Posterior cingulate gyrus (tissue), 11 donors: ENCODE data around the gene SSH2.

Experiments used
- DNase-seq, 10 donors: peaks; one replicate each; pipeline versions ENCODE4 v3.0.0 to v3.0.0-alpha.2; 2020 to 2021; ENCODE audit warnings: mixed read lengths in 3 of 10
- intact Hi-C: fragments of 100-400 bp; cut with DNase I; formaldehyde crosslinking; loops from one replicate; pipeline ENCODE4 v1.15.1; 2023

Gene SSH2

DNA sequence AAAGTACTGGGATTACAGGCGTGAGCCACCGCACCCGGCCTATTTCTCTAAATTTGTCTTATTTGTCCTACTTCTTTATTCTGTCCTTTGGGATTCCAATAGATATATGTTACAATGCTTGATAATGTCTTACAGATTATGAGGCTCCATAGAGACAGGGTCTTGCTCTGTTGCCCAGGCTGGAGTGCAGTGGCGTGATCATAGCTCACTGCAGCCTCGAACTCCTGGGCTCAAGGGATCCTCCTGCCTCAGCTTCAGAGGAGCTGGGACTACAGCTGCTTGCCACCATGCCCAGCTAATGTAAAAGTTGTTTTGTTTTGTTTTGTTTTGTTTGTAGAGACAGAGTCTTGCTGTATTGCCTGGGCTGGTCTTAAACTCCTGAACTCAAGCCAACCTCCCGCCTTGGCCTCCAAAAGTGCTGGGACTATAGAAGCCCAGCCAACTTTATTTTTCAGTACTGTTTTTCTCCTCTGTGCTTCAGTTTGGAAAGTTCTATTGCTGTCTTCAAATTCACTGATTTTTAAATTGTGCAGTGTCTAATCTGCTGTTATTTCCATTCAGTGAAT lies 326.8 kb downstream of the SSH2 start:
- peak in 2 of 10 donors; percentile 33 to 37 for DNase-seq
- intact Hi-C loops, result no loop called here

DNA sequence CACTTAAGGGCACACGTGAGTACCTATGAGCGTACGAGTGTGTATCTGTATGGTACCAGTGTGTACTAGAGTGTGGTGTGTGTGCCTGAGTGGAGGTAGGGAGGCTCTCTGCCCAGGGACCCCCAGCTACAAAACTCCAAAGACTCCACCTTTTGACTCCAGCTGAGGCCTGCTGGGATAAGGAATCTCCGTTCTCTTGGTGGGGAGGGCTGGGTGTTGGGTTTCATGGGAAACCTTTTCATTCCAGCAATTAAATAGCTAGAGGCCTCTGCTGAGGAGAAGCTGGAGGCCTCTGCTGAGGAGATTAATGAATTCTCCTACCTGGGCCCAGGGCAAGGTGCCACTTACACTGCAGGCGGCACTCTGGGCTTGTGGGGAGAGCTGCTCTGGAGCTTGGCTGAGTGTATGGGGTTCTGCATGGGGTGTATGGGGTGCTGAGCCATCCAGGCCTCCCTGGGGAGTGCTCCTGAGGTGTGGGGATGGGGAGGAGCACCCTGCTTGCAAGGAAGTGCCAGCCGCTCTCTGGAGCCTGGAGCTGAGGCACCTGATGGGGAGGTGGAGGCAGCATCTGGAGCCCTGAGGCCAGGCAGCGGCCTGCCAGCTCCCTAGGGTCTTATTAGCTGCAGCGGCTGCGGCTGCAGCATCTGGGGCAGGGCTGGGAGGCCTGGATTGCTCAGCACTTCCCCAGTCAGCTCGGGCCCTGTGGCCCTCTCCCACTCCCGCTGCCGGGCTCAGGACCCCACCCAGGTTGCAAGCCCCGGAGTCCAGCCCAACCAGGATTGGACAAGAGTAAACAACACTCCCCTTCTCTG lies 332.5 kb downstream of the SSH2 start:
- intact Hi-C loops, result no loop called here

DNA sequence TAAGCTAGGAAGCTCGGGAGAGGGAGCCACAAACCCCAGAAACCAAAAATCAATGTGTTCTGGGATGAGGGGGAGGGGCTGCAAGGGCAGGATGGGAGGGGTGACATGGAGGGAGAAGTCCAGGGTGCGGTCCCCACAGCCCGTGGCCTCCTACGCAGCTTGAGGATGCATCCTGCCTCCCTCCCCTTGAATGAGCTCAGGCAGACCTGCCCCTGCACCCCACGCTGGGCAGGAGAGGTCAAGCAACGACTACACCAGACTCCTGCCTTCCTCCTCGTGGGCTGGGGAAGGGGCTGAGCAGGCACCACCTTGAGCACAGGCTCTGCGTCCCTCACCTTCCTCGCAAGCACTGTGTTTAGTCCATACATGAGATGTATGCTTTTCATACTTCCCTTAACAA lies 333.2 kb downstream of the SSH2 start:
- DNase-seq, result peak in 2 of 10 donors; percentile 72
- intact Hi-C loops, result no loop called here

More for the DNA sequence above, 332.5 kb downstream of the SSH2 start:
- DNase-seq, result peak in 2 of 10 donors; percentile 59 to 72

DNA sequence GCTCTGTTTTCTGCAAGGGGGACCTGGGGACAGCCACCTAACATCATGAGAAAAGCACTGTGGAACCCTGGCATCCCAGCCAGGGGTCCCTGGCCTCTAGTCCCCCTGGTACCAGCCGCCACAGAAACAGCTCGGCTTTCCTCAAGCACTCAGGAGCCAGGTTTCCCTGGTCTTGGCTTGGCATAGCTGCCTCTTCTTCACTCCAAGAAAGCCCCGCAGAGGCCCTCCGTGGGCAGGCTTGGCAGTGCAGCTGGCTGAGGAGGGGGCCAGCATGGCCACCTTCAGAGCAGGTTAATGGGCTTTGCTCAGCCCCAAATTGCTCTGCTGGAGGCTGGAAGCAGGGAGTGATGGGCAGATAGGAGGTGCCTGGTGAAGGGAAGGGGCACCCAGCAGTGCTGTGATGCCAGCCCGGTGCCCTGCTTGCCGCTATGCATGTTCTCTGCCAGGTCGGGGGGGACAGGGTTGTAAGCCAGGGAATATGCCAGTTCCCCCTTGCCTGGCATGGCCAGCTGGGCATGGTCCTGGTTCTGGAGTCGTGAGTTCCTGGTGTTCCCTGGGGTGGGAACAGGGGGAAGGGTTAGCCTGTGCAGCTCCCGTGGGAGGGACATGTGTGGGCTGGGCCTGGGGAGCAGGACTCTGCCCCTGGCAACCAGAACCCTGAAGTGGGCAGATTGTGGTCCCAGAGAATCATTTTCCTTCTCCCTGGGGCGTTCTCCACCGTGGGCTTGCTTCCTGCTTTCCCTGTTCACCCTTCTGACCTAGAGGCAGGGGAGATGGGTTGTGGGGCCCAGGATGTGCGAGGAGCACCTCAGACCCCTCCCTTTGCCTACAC lies 333.9 kb downstream of the SSH2 start:
- intact Hi-C loops, result no loop called here
- DNase-seq, result peak in 3 of 10 donors; percentile 64 to 81 (median 81)

DNA sequence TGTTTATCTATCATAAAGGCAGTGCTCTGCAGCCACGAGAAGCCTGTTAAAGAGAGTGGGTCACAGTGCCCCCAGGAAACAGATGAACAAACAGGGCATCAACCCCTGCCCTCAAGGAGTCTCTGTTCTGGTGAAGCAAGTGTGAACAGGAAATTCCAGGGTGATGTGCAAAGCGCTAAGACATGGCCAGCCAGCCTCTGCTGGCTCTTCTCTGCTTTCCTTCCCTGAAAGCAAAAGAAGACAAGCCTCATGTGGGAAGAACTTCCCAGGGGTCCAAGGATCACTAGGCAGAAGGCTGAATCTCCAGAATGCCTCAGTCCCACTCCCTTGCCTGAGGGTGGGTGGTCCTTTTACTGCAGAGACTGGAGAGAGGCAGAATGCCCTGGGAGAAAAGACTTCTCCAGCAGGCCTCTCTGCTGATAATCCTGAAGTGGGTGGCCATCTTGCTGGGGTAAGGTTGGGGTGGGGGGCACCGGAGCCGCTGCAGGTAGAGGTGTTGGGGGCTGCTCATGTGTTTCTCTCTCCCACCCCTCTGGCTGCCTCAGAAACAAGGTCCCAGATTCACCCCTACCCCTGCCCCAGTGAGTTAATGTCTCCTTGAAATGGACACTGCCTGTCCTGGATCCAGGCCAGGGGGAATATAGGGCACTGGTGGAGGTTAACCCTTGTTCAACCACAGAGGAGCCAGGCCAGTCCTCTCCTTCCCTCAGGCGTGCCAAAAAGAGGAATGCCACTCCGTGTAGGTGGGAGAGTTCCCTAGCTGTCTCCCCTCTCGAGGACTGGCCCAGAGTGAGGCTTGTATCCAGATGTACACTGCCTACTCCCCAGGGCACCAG lies 334.7 kb downstream of the SSH2 start:
- intact Hi-C loops, result no loop called here
- peak in 3 of 10 donors; percentile 34 to 75 (median 54) for DNase-seq

DNA sequence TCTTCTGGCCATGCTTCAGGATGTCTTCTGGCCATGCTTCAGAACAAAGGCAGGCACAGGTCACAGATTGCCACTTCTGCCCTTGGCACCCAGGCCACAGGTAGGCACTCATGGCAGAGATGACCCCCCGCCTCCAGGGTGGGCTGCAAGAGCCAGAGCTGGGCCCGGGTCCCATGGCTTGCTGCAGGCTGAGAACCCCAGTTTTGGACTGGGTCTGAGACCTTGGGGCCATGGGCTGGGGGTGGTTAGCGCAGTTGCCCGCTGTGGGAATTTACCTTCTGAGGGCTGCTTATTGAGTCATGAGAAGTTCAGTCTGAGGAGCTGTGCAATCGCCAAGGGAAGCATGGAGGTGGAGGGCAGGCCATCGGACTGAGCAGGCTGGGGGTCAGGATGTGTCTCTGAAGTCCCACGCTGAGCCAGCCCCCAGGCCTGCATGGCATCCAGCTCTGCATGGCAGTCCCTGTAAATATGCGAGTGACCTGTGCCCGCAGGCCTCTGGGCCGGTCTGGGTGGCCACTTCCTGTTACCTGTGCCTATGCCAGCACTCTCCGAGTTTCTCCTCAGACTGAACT lies 335.4 kb downstream of the SSH2 start:
- intact Hi-C loops, result no loop called here
- DNase-seq, result peak in 2 of 10 donors; percentile 51 to 64

DNA sequence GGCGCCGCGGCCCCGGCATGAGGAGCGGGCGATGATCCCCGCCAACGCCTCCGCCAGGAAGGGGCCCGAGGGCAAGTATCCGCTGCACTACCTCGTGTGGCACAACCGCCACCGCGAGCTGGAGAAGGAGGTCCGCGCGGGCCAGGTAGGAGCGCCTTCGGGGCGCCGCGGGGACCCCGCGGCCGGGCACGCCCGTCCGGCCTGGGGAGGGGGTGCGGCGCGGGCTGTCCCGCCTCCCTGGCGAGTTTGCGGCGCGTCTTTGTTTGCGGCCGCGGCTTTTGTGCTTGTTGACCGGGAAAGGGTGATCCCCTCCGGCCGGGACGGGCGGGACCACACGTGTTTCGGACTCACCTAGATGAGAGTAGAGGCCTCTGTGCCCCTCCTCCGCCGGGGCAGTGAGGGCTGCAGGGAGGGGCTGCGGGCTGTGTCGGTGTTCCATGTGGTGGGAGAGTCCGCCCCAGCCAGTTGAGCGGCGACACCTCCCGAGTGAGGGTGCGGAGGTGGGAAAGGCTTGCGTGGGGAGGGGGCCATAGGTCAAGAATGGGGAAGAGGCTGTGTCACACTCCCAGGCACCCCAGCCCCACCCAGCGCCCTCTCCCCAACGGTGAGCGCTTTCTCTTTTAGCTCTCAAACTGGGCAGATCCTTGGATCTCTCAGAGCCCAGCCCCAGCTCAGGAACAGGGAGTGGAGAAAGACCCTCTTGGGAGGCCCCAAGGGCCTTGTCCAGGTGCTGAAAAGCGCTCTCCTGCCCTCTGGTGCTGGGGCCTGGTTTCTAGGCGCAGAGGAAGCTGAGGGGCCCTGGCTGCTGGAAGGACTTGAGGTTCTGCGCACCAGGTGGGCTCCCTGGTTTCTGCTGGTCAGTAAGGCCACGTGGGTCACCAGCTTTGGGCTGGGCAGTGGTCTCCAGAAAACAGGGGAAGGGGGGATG lies 336.2 kb downstream of the SSH2 start:
- intact Hi-C loops, result loop anchor here (1.0 kb wide), 1 partner anchor 19 kb away; no protein-coding TSS in a partner anchor
- DNase-seq, result peak in 3 of 10 donors; percentile 66 to 87 (median 85)

DNA sequence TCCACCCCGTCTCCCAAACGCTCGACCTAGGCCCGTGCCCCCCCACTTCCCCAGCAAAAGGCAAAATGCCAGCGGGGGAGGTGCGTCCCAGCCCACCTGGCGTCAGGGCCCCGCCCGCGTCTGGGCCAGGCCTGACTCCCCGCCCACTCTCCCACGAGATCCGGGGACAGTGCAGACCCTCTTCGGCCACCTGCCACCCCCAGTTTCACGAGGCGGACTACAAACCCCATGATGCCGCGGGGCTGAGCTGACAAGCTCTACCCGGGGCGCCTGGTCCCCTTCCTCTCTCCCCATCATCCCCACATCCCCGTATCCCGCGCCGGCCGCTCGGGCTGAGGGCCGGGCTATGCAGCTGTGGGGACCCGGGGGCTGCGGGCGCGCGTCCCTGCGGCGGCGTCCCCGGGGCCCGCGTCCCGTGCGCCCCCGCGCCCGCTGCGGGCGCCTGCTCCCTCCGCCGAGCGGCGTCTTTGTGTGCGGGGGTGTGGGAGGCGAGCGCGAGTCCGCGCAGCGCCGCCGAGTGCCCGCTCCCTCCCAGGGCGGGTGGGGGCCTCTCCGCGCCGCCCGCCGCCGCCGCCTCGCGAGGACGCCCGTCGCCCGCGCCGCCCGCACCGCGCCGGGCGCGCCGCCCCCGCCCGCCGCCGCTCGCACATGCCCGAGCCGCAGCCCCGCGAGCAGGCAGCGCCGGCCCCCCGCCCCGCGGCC lies 337.0 kb downstream of the SSH2 start, which contains the start of gene ANKRD13B:
TSS of gene ANKRD13B (plus strand) at position 283 of the 702 bp plus-strand sequence. CDS start 490 bp downstream, outside the sequence.
- peak; percentile 66 to 96 (median 77) for DNase-seq
- intact Hi-C loops, result loop anchor here (1.0 kb wide), 1 partner anchor 20 kb away; no protein-coding TSS in a partner anchor

DNA sequence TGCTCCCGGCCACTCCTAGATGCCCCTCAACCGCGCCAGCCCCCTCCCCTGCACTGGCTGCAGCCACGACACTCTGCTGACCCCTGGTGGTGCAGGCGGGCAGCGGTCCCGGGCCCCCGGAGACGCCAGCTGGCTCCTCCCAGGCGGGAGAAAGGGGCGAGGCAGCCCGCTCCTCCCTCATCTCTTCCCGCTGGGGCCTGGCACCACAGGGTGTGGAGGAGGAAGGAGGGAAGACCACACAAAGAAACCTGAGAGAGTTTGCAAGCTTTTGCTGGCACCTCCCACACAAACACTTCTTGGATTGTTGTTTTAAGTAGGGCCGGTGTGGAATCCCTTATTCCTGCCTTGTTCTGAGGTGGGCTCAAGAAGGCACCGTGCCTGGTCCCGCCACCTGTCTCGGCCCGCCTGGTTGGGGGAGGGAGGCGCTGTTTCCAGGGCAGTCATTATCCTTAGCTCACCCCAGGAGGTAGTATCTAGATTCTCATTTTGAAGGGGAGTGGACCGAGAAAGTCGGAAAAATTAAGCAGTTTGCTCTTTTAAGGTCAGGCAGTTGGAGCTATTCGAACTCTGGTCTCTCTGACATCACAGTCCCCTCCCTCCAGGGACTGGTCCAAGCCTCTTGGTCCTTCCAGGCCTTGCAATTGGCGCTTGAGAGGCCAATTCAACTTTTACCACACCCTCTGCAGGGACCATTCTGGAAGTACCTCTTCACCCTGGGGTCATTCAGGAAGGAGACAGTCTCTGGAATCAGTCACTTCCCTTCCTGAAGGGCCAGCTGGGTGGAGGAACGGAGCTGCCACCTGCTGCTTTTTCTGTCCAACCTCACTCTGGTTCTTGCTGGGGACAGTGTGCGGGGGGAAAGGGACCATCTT lies 338.1 kb downstream of the SSH2 start:
- intact Hi-C loops, result loop anchor here (1.0 kb wide), 1 partner anchor 12 kb away; no protein-coding TSS in a partner anchor

DNA sequence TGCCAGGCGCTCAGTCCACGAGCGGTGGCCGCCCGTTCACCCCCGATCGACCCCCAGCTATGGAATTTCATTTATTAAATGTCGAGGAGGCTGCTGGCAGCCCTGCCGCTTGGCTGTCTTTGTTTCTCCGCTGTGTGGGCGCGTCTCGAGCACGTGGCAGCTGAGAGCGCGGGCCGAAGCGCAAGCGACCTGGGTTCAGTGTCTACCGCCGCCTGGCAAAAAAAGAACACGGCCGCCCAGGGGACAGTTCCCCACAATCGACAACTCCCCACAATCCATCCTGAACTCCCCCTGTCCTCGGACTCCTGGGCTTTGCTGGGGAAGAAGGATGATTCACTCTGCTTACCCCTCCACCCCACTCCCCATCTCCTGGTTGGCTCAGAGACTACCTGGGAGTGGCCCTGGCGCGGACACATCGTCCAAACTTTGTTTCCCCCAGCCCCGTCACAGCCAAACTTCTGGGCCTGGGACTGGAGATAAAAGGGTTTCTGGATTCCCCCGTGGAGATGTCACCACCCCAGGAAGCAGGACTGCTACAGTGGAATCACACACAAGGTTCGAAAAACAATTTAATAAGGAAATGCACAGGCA lies 338.8 kb downstream of the SSH2 start:
- intact Hi-C loops, result loop anchor here (1.0 kb wide), 1 partner anchor 11 kb away; no protein-coding TSS in a partner anchor
- peak in 5 of 10 donors; percentile 51 to 91 (median 83) for DNase-seq

More for the DNA sequence above, 338.1 kb downstream of the SSH2 start:
- DNase-seq, result peak; percentile 85 to 99 (median 94)

DNA sequence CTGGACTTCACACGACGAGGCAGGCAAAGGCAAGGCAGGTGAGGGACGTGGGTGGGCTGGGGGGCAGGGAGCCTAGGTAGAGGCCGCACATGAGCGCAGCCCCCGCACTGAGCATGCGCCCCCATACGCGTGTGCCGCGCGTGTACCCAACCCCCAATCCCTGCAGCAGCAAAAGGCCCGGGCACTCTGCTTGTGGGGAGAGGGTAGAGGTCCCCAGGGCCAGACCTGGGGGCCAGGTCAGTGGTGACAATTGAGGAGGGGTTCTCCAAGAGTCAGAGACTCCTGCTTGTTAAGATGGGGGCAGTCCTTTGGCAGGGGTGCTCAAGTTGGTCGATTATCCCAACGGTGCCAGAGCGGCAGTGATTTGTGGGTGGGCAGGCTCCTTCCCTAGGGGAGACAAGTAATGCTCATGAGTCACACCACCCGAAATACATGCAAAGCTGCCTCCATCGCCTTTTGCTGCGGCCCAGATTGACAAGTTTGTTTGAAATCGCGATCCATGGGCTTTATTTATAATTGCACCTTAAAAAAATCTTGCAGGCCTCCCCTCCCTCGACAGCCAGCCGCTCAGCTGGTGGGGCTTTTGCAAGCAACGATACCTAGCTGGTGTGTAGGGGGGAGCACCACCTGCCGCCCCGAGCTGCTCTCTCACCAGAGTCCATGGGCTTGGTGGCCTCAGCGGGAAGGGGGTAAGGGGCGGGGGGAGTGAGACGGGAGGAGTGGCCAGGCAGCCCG lies 339.4 kb downstream of the SSH2 start:
- DNase-seq, result peak in 4 of 10 donors; percentile 58 to 91 (median 86)
- intact Hi-C loops, result loop anchor here (1.0 kb wide), 1 partner anchor 10 kb away; no protein-coding TSS in a partner anchor

DNA sequence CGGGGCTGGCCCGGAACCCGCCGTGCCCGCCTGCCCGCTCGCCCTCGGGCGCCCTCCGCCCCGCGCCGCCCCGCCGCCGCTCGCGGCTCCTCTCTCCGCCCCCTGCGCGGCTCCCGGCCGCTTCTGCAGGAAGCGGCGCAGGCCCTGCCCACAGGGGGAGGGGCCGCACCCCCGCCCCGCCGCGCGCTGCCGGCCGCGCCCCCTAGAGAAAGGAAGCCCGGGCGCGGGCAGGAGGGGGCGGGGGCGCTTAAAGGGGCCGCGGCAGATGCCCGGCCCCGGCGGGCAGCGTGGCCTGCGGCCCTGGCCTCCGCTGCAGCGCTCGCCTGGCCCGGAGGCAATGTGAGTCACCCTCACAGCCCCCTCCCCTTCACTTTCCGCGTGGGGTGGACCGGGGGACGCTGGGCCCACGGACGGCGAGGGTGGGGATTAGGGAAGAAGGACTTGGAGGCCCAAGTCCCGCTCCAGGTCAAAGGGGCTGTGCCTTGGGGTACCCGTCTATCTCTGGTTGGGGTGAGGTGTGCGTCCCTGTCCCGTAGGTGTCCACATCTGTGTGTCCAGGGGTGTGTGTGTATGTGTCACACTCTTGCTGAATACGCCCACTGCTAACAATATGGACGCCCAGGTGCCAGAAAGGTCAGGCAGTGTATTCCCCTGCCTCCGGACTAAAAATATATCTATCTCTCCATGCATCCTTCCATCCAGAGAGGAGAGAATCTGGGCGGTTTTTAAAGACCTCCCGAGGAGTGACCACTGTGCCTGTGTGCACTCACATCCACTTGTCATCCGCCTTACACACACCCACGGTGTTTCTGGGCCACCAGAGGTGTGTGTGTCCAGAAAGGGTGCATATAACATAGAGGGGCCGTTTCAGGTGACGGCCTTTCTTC lies 340.3 kb downstream of the SSH2 start, which contains the start of gene GIT1:
TSS of gene GIT1 (minus strand) at position 125 of the 887 bp plus-strand sequence. CDS start 270 bp downstream, outside the sequence.
- intact Hi-C loops, result no loop called here
- peak; percentile 69 to 98 (median 84) for DNase-seq

DNA sequence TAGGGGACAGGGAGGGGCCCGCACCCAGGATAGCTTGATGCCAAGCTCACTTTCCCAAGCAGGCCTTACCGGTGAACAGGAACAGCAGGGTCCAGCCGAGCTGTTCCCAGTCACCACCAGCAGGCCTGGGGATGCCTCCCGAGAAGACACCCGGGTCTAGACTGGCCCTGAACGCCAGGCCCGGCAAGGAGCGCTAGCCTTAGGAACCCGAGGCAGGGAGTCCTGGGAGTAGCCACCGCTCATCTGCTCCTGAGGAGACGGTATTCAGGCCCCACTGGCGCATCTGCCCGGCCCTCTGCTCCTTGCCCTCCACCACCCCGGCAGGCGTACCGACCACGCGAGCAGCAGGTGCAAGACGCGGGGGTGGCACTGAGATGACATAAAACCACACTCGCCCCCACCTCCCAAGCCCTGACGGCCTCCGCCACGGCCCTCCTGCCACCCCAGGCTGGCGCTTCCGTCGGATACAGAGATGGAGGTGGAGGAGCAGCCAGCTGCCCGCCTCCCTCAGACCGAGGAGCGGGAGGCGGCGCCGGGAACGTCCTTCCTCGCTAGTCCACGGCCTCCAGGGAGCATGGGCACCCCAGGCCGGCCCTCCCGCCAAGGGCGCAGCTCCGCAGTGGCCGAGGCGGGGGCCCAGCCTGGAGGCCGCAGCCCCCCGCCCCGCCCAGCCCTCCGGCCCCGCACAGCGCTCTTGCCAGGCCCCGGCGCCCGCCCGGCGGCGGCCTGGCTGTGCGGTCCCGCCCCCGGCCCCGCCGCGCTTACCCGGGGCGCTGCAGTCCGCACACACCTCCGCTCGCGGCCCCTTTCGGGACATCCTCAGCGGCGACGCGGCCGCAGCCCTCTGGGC lies 341.2 kb downstream of the SSH2 start:
- intact Hi-C loops, result no loop called here
- DNase-seq, result peak in 4 of 10 donors; percentile 45 to 91 (median 84)
